Measurements from ENCODE around the gene STOML2. TPM values are rescaled to one million over a fixed set of nuclear protein-coding genes. Genes with fewer than 3 reads are reported as not detected.

STOML2 gene
- total RNA-seq, 1 experiment from 2014 or later: 192 TPM

DNA sequence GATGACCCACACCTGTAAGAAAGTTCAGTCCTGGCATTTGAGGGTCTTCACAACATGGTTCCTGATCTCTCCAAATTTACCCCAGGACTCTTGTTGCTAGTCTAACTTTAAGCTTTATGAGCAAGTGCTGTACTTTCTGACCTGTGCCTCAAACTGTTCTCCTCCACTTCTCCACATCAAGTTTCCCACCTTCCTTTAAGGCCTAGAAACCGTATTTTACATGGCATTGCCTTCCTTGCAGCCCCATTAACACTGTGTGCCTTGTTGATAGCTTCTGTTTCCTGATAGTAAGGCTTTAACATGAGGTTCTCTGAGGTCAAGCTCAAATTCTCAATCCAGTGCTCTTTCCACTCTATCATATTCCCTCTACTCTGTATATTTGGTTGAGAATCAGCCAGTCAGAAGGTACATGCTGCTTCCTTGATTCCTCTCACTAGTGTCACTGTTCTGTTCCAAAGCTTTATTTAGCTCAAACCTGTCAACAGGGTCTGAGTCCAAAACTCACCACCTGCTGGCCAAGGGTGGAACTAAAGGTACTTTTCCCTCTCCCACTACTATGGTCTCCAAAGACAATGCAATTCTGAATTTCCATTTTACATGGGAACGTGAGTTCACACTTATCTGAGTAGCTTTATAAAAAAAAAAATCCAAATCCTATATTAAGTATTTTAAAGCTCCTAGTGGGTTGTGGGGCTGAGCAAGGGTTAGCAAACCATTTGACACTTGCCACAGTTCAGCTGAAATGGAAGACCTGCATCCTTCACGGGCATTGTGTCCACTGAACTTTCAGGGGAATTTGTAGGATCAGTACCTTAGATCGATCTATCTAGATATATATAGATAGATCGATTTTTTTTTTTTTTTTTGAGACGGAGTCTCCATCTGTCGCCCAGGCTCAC is 51.6 kb downstream of the STOML2 start:
- DNase-seq: peak; percentile 61

More for the DNA sequence above, 51.6 kb downstream of the STOML2 start:
- H3T11ph ChIP-seq (ENCODE audit: low read length): no peak overlapping the region
- no peak overlapping the region for H2BK5ac ChIP-seq (ENCODE audit: insufficient read length, low read length)
- no peaks in the 10 kb centered on the region for H4K20me1 ChIP-seq (ENCODE audit: control insufficient read depth, insufficient read depth, insufficient read length)
- no peak overlapping the region for H3K9ac ChIP-seq (ENCODE audit: extremely low read depth, insufficient read length, low read length)
- Mint-ChIP-seq H3K27me3 (ENCODE audit: low read depth) (no peaks in the 10 kb centered on the region), H3K36me3 (ENCODE audit: insufficient read depth in 1 of 3, low read depth in 3 of 3) (peaks cover 17 to 72% (median 48%) of the 10 kb centered on the region in 3 experiments), H3K27ac (peak overlapping the region in 1 of 3 experiments; percentile 47; a peak in 1 of 7 replicates), H3K4me3 (no peak overlapping the region), H3K9me3 (no peaks in the 10 kb centered on the region), H3K4me1 (no peaks in the 10 kb centered on the region; a peak in 1 of 4 replicates)
- no peak overlapping the region for H3K14ac ChIP-seq (ENCODE audit: insufficient read depth, low read length)
- no peak overlapping the region for H3K18ac ChIP-seq (ENCODE audit: insufficient read length, low read depth, low read length)
- H2BK20ac ChIP-seq (ENCODE audit: low read depth, low read length, poor library complexity, severe bottlenecking): no peak overlapping the region
- H3K4me1 ChIP-seq (ENCODE audit: insufficient read depth, low read length): no peaks in the 10 kb centered on the region
- H4K8ac ChIP-seq (replicated peaks; ENCODE audit: insufficient read length, low read depth, low read length): no peak overlapping the region
- H2BK12ac ChIP-seq (ENCODE audit: insufficient read length, low read depth, low read length): no peak overlapping the region
- H3K79me1 ChIP-seq (ENCODE audit: insufficient read depth, low read depth, low read length, poor library complexity, severe bottlenecking): no peaks in the 10 kb centered on the region
- H3K9me3 ChIP-seq (ENCODE audit: control insufficient read depth, low read depth, low read length): no peaks in the 10 kb centered on the region
- no peaks in the 10 kb centered on the region for H3K23me2 ChIP-seq (ENCODE audit: insufficient read length, low read depth, low read length, poor library complexity, severe bottlenecking)
- H4K91ac ChIP-seq (ENCODE audit: insufficient read length, low read depth, low read length): no peak overlapping the region
- no peak overlapping the region for H3K23ac ChIP-seq (ENCODE audit: insufficient read length, low read depth, low read length)
- no peak overlapping the region for H4K5ac ChIP-seq (ENCODE audit: insufficient read length, low read depth, low read length)
- no peak overlapping the region for H3K4ac ChIP-seq (ENCODE audit: low read depth, low read length)
- WGBS (ENCODE audit: extremely low coverage, insufficient read length, low lambda C conversion rate): no CpG with 5 or more reads among the region's 7 CpGs
- H2BK15ac ChIP-seq (ENCODE audit: low read depth, low read length): no peak overlapping the region
- TF ChIP-seq, protein P1, sequence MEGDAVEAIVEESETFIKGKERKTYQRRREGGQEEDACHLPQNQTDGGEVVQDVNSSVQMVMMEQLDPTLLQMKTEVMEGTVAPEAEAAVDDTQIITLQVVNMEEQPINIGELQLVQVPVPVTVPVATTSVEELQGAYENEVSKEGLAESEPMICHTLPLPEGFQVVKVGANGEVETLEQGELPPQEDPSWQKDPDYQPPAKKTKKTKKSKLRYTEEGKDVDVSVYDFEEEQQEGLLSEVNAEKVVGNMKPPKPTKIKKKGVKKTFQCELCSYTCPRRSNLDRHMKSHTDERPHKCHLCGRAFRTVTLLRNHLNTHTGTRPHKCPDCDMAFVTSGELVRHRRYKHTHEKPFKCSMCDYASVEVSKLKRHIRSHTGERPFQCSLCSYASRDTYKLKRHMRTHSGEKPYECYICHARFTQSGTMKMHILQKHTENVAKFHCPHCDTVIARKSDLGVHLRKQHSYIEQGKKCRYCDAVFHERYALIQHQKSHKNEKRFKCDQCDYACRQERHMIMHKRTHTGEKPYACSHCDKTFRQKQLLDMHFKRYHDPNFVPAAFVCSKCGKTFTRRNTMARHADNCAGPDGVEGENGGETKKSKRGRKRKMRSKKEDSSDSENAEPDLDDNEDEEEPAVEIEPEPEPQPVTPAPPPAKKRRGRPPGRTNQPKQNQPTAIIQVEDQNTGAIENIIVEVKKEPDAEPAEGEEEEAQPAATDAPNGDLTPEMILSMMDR (conservative IDR thresholded peaks at IDR 0.05): peak; percentile 78
- H3K56ac ChIP-seq (ENCODE audit: insufficient read length, low read depth, low read length): no peak overlapping the region
- no peak overlapping the region for H2AK5ac ChIP-seq (ENCODE audit: insufficient read length, low read length)
- H3K4me2 ChIP-seq (ENCODE audit: insufficient read depth, insufficient read length, low read length): no peak overlapping the region
- no peak overlapping the region for H2BK120ac ChIP-seq (ENCODE audit: low read depth, low read length, poor library complexity, severe bottlenecking)
- H2AFZ ChIP-seq (ENCODE audit: low read length): no peak overlapping the region
- no peaks in the 10 kb centered on the region for H3K79me2 ChIP-seq (ENCODE audit: insufficient read depth, low read length)
- H3K27ac ChIP-seq (ENCODE audit: insufficient read length, low read depth, low read length): no peak overlapping the region
- H3K27me3 ChIP-seq (ENCODE audit: insufficient read depth, low read length): no peaks in the 10 kb centered on the region

Other genes starting within 250 kb of the STOML2 start
- gene PHF24, start 144.8 kb downstream of the STOML2 start, total RNA-seq (2021): 0.24 and 0.68 TPM in 2 replicates
- gene DNAJB5, start 113.4 kb downstream of the STOML2 start, total RNA-seq (2021): 36.8 and 38.9 TPM in 2 replicates
- 407 and 409 TPM in 2 replicates for gene VCP, start 30.5 kb downstream of the STOML2 start, total RNA-seq (2021)
- gene FANCG, start 23.2 kb downstream of the STOML2 start, total RNA-seq (2021): 86.9 and 88.0 TPM in 2 replicates
- 20.3 and 23.4 TPM in 2 replicates for gene PIGO, start 6.5 kb downstream of the STOML2 start, total RNA-seq (2021)
- gene ATOSB, start 12.7 kb upstream of the STOML2 start, total RNA-seq (2021): 5.6 and 6.1 TPM in 2 replicates
- 43.5 and 48.2 TPM in 2 replicates for gene UNC13B, start 58.9 kb upstream of the STOML2 start, total RNA-seq (2021)

Measured in H9 (cell line).